Esophagus muscularis mucosa (tissue), 3 donors: ENCODE data around the gene PCDH12.

Experiments
- POLR2A ChIP-seq: fragments of 450-650 bp; IDR thresholded peaks from one replicate; pipeline ENCODE4 v1.6.1; 2017; ENCODE audit warnings: antibody characterized with exemption, moderate library complexity, mild to moderate bottlenecking, low read depth
- POLR2AphosphoS5 ChIP-seq, 2 donors: sonication (generic); formaldehyde crosslinking; IDR thresholded peaks; one replicate each; pipeline ENCODE4 v1.6.1; 2017; ENCODE audit warnings: antibody characterized with exemption in 2 of 2
- TF ChIP-seq, protein P1 (sequence below), 3 experiments: fragments of 200-600 bp in 2 of 3; fragments of 450-650 bp in 1 of 3; sonication (generic) in 2 of 3; IDR thresholded peaks; one replicate each; pipeline ENCODE4 v1.5.1; 2017 to 2019; ENCODE audit warnings: antibody characterized with exemption in 3 of 3, mild to moderate bottlenecking in 2 of 3, moderate library complexity in 1 of 3

DNA sequence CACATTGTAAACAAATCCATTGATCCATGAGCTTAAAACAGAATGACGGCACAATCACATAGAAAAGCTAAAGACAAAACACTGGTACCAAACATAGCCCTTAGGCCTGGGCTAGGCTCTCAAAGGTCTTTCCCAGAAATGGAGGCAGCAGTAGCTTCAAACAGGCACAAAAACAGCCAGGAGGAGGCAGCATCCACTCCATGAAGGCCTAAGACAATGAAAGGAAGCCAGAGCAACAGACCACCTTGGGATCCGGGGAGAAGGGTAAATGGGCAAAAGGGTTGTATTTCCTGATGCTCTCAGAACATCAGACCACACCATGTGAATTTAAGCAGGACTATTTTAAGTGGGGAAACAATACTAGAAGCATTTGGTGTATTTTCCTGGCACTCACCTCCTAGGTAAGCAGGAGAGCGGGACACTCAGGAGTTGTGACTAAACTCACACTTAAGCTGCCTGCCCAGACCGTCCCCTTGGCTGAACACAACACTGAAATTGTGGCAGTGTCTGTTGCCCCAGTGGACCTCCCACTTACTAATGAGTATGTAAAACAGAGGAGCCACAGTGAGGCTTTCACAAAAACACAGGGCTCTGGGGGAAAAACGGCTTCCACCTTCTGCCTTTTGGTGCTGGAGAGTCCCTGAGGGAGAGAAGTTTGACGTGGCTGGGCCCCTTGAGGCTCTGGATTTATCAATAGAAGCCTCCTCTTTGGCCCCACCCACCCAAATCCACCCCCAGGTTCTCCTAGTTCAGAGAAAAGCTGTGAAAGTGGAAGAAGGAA is 42.9 kb upstream of the PCDH12 start:
- TF ChIP-seq, protein P1, sequence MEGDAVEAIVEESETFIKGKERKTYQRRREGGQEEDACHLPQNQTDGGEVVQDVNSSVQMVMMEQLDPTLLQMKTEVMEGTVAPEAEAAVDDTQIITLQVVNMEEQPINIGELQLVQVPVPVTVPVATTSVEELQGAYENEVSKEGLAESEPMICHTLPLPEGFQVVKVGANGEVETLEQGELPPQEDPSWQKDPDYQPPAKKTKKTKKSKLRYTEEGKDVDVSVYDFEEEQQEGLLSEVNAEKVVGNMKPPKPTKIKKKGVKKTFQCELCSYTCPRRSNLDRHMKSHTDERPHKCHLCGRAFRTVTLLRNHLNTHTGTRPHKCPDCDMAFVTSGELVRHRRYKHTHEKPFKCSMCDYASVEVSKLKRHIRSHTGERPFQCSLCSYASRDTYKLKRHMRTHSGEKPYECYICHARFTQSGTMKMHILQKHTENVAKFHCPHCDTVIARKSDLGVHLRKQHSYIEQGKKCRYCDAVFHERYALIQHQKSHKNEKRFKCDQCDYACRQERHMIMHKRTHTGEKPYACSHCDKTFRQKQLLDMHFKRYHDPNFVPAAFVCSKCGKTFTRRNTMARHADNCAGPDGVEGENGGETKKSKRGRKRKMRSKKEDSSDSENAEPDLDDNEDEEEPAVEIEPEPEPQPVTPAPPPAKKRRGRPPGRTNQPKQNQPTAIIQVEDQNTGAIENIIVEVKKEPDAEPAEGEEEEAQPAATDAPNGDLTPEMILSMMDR (IDR thresholded peaks at IDR 0.05) = peak; percentile 14 to 32 (median 17)
- TF ChIP-seq POLR2A = no peak
- no peak for TF ChIP-seq POLR2AphosphoS5 (IDR thresholded peaks at IDR 0.05)
